Colonic mucosa (tissue), 4 donors: ENCODE results near the gene HHEX. TPM values are rescaled to one million over a fixed set of nuclear protein-coding genes. Genes with fewer than 3 reads are reported as not detected.

ENCODE experiments used
- DNase-seq: peaks from one replicate; pipeline ENCODE4 v3.0.0-alpha.2; 2020
- H3K27ac ChIP-seq: fragments of 200-600 bp; one replicate; pipeline ENCODE4 v1.8.0; 2021
- H3K27me3 ChIP-seq: fragments of 200-600 bp; one replicate; pipeline ENCODE4 v1.8.0; 2021
- H3K36me3 ChIP-seq: fragments of 200-600 bp; one replicate; pipeline ENCODE4 v1.8.0; 2021
- H3K4me1 ChIP-seq: fragments of 200-600 bp; one replicate; pipeline ENCODE4 v1.8.0; 2021; ENCODE audit warnings: mild to moderate bottlenecking
- H3K4me3 ChIP-seq: fragments of 200-600 bp; one replicate; pipeline ENCODE4 v1.8.0; 2021
- H3K9ac ChIP-seq, 2 donors: one replicate each; pipeline ENCODE4 v1.7.0; 2013; ENCODE audit warnings: control low read depth in 2 of 2, low read depth in 2 of 2, low read length in 2 of 2
- H3K9me3 ChIP-seq: fragments of 200-600 bp; one replicate; pipeline ENCODE4 v1.8.0; 2021
- CTCF ChIP-seq: fragments of 200-600 bp; IDR thresholded peaks from one replicate; pipeline ENCODE4 v1.8.0; 2022; ENCODE audit warnings: antibody characterized with exemption, mild to moderate bottlenecking
- intact Hi-C: fragments of 100-400 bp; cut with DNase I; formaldehyde crosslinking; loops from one replicate; pipeline ENCODE4 v1.14.1; 2022
- total RNA-seq, 2 donors: library from RNA; stranded (reverse); fragmentation: NEBNext Ultra II Directional in 1 of 2; extraction: Animal tissue kit (Norgen Biotek cat#: 25700) in 1 of 2; gene quantifications; one replicate each; pipeline ENCODE4 v1.2.1, GENCODE V29; 2021
- donor health status: healthy.
- donor health status: DM: no; HTN: no; CAD: no.
- donor health status: DM: no; HTN: no; CAD: no.

Gene HHEX
- total RNA-seq, 2 donors from 2014 or later = 2.1 to 7.1 TPM

- no peaks in the 10 kb centered on the region for H3K27me3 ChIP-seq
- no peak overlapping the region for H3K9ac ChIP-seq
- H3K4me1 ChIP-seq = no peaks in the 10 kb centered on the region
- intact Hi-C loops = no loop called here
- H3K9me3 ChIP-seq = no peaks in the 10 kb centered on the region
- no peak overlapping the region for H3K27ac ChIP-seq
- H3K4me3 ChIP-seq = no peak overlapping the region
- H3K36me3 ChIP-seq = no peaks in the 10 kb centered on the region
- TF ChIP-seq CTCF = no peak
- no peak for DNase-seq
Measured at GRCh38 chr10:92719991-92720830, 30.5 kb downstream of the HHEX start.

GRCh38 chr10:92720831-92721165, 31.0 kb downstream of the HHEX start:
- Histone ChIP-seq H3K36me3 (no peaks in the 10 kb centered on the region), H3K4me3 (no peak overlapping the region), H3K4me1 (no peaks in the 10 kb centered on the region), H3K27me3 (no peaks in the 10 kb centered on the region), H3K27ac (no peak overlapping the region), H3K9ac (no peak overlapping the region), H3K9me3 (no peaks in the 10 kb centered on the region)
- DNase-seq = no peak
- TF ChIP-seq CTCF = no peak
- intact Hi-C loops = no loop called here

- TF ChIP-seq CTCF = no peak
- no peaks in the 10 kb centered on the region for H3K9me3 ChIP-seq
- intact Hi-C loops = no loop called here
- no peak overlapping the region for H3K9ac ChIP-seq
- H3K36me3 ChIP-seq = no peaks in the 10 kb centered on the region
- DNase-seq = no peak
- no peak overlapping the region for H3K4me3 ChIP-seq
- no peaks in the 10 kb centered on the region for H3K27me3 ChIP-seq
- H3K4me1 ChIP-seq = no peaks in the 10 kb centered on the region
- H3K27ac ChIP-seq = no peak overlapping the region
Measured at GRCh38 chr10:92722349-92722748, 32.6 kb downstream of the HHEX start.

- no peak overlapping the region for H3K27ac ChIP-seq
- H3K27me3 ChIP-seq = no peaks in the 10 kb centered on the region
- H3K36me3 ChIP-seq = no peaks in the 10 kb centered on the region
- no peaks in the 10 kb centered on the region for H3K4me1 ChIP-seq
- intact Hi-C loops = no loop called here
- no peak for TF ChIP-seq CTCF
- DNase-seq = no peak
- H3K4me3 ChIP-seq = no peak overlapping the region
- no peak overlapping the region for H3K9ac ChIP-seq
- no peaks in the 10 kb centered on the region for H3K9me3 ChIP-seq
Measured at GRCh38 chr10:92727141-92727540, 37.4 kb downstream of the HHEX start.

- no peak overlapping the region for H3K4me3 ChIP-seq
- intact Hi-C loops = no loop called here
- H3K27ac ChIP-seq = no peak overlapping the region
- no peaks in the 10 kb centered on the region for H3K4me1 ChIP-seq
- no peaks in the 10 kb centered on the region for H3K27me3 ChIP-seq
- DNase-seq = no peak
- H3K9me3 ChIP-seq = no peaks in the 10 kb centered on the region
- H3K9ac ChIP-seq = no peak overlapping the region
- TF ChIP-seq CTCF = no peak
- no peaks in the 10 kb centered on the region for H3K36me3 ChIP-seq
Measured at GRCh38 chr10:92727550-92727949, 37.8 kb downstream of the HHEX start.
